NB4 (cell line): Measurements from ENCODE around the gene CARM1.
"Not testable (repeated sequence)": the region's sequence is repeated elsewhere in the genome, so short reads cannot be mapped to it uniquely, and the experiment has no call there.

Source experiments
- DNase-seq: peaks from one replicate; pipeline ENCODE4 v3.0.0; 2010; ENCODE audit warnings: low read depth
- H3K4me3 ChIP-seq: one replicate; pipeline ENCODE4 v1.5.1; 2011; ENCODE audit warnings: mild to moderate bottlenecking, low read depth, low read length, moderate library complexity
- MAX ChIP-seq: IDR thresholded peaks from 2 replicates; pipeline ENCODE4 v1.6.1; 2011; ENCODE audit warnings: low read depth, low read length
- MYC ChIP-seq: IDR thresholded peaks from 2 replicates; pipeline ENCODE4 v1.6.1; 2011; ENCODE audit warnings: low read depth, low read length
- POLR2A ChIP-seq: IDR thresholded peaks from 2 replicates; pipeline ENCODE4 v1.6.1; 2011; ENCODE audit warnings: mild to moderate bottlenecking; ENCODE audit not compliant: insufficient read length; ENCODE audit errors: extremely low read depth
- TF ChIP-seq, protein P1 (sequence below): IDR thresholded peaks from one replicate; pipeline ENCODE4 v1.5.1; 2012; ENCODE audit warnings: low read depth, low read length

CARM1 gene

GRCh38 chr19:10935371-10936059 is 64.2 kb downstream of the CARM1 start:
- no peak for DNase-seq
- TF ChIP-seq, protein P1, sequence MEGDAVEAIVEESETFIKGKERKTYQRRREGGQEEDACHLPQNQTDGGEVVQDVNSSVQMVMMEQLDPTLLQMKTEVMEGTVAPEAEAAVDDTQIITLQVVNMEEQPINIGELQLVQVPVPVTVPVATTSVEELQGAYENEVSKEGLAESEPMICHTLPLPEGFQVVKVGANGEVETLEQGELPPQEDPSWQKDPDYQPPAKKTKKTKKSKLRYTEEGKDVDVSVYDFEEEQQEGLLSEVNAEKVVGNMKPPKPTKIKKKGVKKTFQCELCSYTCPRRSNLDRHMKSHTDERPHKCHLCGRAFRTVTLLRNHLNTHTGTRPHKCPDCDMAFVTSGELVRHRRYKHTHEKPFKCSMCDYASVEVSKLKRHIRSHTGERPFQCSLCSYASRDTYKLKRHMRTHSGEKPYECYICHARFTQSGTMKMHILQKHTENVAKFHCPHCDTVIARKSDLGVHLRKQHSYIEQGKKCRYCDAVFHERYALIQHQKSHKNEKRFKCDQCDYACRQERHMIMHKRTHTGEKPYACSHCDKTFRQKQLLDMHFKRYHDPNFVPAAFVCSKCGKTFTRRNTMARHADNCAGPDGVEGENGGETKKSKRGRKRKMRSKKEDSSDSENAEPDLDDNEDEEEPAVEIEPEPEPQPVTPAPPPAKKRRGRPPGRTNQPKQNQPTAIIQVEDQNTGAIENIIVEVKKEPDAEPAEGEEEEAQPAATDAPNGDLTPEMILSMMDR = no peak
- TF ChIP-seq POLR2A (no peak), MAX (no peak), MYC (no peak)
- no peak overlapping the region for H3K4me3 ChIP-seq

DNA sequence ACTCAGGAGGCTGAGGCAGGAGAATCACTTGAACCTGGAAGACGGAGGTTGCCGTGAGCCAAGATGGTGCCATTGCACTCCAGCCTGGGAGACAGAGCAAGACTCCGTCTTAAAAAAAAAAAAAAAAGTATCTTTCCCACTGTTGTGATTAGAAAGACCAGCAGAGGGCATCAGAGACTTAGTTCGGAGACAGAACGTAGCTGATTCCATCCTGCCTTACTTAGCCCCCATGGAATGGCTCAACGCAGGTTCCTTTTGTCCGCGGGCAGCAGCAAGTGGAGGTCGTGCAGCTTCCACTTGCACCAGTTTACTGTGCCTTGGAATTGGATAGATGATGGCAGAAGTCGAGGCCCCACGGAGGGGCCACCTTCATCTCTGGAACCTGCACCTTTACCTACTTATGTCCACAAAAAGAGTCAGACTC is 65.3 kb downstream of the CARM1 start:
- TF ChIP-seq, protein P1 = peak; percentile 54
- no peak for TF ChIP-seq POLR2A
- H3K4me3 ChIP-seq = no peak overlapping the region
- peak; percentile 81 for DNase-seq

GRCh38 chr19:10941649-10942048 is 70.3 kb downstream of the CARM1 start:
- not testable (repeated sequence) for DNase-seq, H3K4me3 ChIP-seq

GRCh38 chr19:10943412-10943811 is 72.1 kb downstream of the CARM1 start:
- H3K4me3 ChIP-seq, DNase-seq: not testable (repeated sequence)

DNA sequence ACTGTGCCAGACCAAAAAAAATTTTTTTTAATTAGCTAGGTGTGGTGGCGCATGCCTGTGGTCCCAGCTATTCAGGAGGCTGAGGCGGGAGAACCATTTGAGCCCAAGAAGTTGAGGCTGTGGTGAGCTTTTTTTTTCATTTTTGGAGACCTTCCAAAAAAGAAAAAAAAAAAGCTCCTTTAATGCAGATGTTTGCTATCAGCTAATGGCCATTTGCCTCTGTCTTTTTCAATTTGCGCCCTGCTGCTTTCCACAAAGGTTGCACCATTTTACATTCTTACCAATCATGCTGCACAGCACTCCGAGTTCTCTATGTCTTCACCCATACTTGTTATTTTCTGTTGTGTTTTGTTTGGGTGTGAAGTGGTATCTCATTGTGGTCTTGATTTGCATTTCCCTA is 73.9 kb downstream of the CARM1 start:
- no peak overlapping the region for H3K4me3 ChIP-seq
- DNase-seq = no peak
- no peak for TF ChIP-seq MYC

DNA sequence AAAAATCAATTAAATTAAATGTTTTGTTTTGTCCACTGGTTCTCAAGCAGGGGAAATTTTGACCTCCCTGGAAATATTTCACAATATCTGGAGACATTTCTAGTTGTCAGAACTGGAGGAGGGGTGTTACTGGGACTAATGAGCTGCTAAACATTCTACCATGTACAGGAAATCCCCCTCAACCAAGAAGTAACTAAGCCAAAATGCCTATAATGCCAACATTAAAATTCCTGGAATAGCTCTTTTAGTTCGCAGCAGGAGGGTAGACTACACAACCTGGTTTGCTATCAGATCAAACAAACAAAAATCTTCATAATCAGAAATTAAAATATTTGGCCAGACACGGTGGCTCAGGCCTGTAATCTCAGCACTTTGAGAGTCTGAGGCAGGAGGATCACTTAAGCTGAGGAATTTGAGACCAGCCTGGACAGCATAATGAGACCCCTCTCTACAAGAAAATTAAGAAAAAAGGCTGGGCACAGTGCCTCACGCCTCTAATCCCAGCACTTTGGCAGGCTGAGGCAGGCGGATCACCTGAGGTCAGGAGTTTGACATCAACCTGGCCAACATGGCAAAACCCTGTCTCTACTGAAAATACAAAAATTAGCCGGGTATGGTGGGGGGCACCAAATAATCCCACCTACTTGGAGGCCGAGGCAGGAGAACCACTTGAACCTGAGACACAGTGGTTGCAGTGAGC is 75.8 kb downstream of the CARM1 start:
- TF ChIP-seq, protein P1 = no peak
- no peak for TF ChIP-seq MAX
- no peak overlapping the region for H3K4me3 ChIP-seq
- DNase-seq = no peak

GRCh38 chr19:10952809-10953208 is 81.5 kb downstream of the CARM1 start:
- no peak for DNase-seq
- TF ChIP-seq MYC = no peak
- TF ChIP-seq, protein P1 = no peak
- TF ChIP-seq POLR2A = no peak
- TF ChIP-seq MAX = no peak
- H3K4me3 ChIP-seq = no peak overlapping the region

GRCh38 chr19:10959277-10959968 is 88.1 kb downstream of the CARM1 start:
- not testable (repeated sequence) for DNase-seq
- peak overlapping the region; percentile 80 for H3K4me3 ChIP-seq
